ENCODE measurements around the gene IFI30. TPM values are rescaled to one million over a fixed set of nuclear protein-coding genes. Genes with fewer than 3 reads are reported as not detected.

IFI30 gene
- total RNA-seq, 1 donor from 2014 or later, result 682 TPM

DNA sequence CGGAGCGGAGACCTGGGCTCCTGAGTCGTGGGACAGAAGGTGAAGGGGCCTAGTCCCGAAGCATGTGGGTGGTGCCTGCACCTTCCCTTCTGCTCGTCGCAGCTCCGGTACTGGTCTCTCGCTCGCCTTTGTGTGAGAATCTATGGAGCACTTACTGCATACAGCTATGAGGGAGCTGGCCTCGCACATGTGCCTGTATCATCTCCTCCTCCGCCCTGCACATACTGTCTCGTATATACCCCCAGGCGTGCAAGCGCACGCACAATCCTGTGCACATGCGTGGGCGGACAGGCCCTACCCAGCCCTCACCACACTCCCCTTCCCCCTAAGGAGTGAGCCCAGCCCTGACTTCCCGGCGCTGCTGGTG, 12.0 kb upstream of the IFI30 start:
- peaks cover 28% of the 10 kb centered on the region for H3K4me1 ChIP-seq
- intact Hi-C loops (cut with DNase I), result no loop called here
- TF ChIP-seq, protein P1, sequence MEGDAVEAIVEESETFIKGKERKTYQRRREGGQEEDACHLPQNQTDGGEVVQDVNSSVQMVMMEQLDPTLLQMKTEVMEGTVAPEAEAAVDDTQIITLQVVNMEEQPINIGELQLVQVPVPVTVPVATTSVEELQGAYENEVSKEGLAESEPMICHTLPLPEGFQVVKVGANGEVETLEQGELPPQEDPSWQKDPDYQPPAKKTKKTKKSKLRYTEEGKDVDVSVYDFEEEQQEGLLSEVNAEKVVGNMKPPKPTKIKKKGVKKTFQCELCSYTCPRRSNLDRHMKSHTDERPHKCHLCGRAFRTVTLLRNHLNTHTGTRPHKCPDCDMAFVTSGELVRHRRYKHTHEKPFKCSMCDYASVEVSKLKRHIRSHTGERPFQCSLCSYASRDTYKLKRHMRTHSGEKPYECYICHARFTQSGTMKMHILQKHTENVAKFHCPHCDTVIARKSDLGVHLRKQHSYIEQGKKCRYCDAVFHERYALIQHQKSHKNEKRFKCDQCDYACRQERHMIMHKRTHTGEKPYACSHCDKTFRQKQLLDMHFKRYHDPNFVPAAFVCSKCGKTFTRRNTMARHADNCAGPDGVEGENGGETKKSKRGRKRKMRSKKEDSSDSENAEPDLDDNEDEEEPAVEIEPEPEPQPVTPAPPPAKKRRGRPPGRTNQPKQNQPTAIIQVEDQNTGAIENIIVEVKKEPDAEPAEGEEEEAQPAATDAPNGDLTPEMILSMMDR (IDR thresholded peaks at IDR 0.05), result peak; percentile 32
- H3K36me3 ChIP-seq, result peaks cover 47% of the 10 kb centered on the region
- no peaks in the 10 kb centered on the region for H3K27me3 ChIP-seq (ENCODE audit: low read depth)
- ATAC-seq (peak in 1 of 2 donors; percentile 3), DNase-seq (no peak)
- no peak overlapping the region for H3K27ac ChIP-seq
- no peaks in the 10 kb centered on the region for H3K9me3 ChIP-seq
- H3K4me3 ChIP-seq, result peak overlapping the region; percentile 49

DNA sequence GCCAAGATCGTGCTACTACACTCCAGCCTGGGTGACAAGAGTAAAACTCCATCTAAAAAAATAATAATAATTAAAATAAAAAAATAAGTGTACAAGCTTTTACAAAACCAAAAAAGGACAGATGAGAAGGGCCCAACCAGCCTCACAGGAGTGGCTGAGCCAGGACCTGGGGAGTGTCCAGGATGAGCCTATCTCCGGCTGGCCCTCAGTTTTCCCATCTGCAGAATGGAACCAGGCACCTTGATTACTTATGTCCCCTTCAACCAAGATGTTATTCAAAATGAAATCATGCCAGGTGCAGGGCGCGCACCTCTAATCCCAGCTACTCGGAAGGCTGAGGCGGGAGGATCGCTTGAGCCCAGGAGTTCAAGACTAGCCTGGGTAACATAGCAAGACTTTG, 9.5 kb upstream of the IFI30 start:
- intact Hi-C loops (cut with DNase I), result no loop called here

DNA sequence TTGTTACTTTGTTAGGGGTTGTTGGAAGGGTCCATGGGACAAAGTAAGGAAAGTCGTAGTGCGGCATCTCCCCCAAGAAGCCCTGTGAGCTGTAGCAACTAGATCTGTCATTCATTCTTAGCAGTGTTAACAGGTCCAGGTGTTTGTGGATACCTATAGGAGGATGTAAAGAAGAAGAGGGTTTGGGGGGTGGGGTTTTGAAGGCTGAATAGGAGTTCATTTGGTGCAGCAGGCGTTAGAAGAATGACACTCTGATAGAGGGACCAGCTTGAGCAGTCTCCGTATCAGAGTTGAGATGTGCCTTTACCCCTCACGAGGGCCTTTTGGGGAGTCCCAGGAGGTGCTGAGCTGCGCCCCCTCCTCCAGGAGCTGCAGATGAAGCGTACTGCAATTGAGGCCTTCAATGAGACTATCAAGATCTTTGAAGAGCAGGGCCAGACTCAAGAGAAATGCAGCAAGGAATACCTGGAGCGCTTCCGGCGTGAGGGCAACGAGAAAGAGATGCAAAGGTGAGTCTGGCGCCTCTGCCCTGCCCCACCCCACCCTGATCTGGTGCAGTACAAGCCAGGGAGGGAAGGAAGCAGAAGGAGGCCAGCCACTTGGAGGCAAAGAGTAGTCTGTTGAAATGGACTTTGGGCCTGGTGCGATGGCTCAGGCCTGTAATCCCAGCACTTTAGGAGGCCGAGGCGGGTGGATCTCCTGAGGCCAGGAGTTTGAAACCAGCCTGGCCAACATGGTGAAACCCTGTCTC, 7.6 kb upstream of the IFI30 start:
- no peaks in the 10 kb centered on the region for H3K27me3 ChIP-seq (ENCODE audit: low read depth)
- ATAC-seq (no peak), DNase-seq (no peak)
- peaks cover 8% of the 10 kb centered on the region for H3K4me1 ChIP-seq
- TF ChIP-seq, protein P1 (IDR thresholded peaks at IDR 0.05), result no peak
- intact Hi-C loops (cut with DNase I), result no loop called here
- H3K9me3 ChIP-seq, result no peaks in the 10 kb centered on the region
- H3K36me3 ChIP-seq, result peaks cover 75% of the 10 kb centered on the region
- H3K4me3 ChIP-seq, result no peak overlapping the region
- H3K27ac ChIP-seq, result no peak overlapping the region

More for the DNA sequence above, 9.5 kb upstream of the IFI30 start:
- no peaks in the 10 kb centered on the region for H3K9me3 ChIP-seq
- ATAC-seq (no peak), DNase-seq (no peak)
- no peaks in the 10 kb centered on the region for H3K27me3 ChIP-seq (ENCODE audit: low read depth)
- H3K36me3 ChIP-seq, result peaks cover 72% of the 10 kb centered on the region
- no peak overlapping the region for H3K4me3 ChIP-seq
- no peak overlapping the region for H3K27ac ChIP-seq
- TF ChIP-seq, protein P1 (IDR thresholded peaks at IDR 0.05), result no peak
- H3K4me1 ChIP-seq, result peaks cover 13% of the 10 kb centered on the region

DNA sequence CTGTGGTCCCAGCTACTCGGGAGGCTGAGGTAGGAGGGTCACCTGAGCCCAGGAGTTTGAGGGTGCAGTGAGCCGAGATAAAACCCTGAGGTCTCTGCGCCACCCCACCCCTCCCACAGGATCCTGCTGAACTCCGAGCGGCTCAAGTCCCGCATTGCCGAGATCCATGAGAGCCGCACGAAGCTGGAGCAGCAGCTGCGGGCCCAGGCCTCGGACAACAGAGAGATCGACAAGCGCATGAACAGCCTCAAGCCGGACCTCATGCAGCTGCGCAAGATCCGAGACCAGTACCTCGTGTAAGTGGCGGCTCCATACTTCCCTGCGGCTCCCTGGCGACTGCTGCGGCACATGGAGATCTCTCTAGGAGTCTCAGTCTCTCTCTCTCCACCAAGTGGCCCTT, 6.6 kb upstream of the IFI30 start:
- Histone ChIP-seq H3K36me3 (peaks cover 72% of the 10 kb centered on the region), H3K27ac (no peak overlapping the region), H3K4me1 (peaks cover 6% of the 10 kb centered on the region), H3K9me3 (no peaks in the 10 kb centered on the region), H3K27me3 (ENCODE audit: low read depth) (no peaks in the 10 kb centered on the region), H3K4me3 (no peak overlapping the region)
- TF ChIP-seq, protein P1 (IDR thresholded peaks at IDR 0.05), result no peak
- DNase-seq (no peak), ATAC-seq (no peak)
- intact Hi-C loops (cut with DNase I), result no loop called here

DNA sequence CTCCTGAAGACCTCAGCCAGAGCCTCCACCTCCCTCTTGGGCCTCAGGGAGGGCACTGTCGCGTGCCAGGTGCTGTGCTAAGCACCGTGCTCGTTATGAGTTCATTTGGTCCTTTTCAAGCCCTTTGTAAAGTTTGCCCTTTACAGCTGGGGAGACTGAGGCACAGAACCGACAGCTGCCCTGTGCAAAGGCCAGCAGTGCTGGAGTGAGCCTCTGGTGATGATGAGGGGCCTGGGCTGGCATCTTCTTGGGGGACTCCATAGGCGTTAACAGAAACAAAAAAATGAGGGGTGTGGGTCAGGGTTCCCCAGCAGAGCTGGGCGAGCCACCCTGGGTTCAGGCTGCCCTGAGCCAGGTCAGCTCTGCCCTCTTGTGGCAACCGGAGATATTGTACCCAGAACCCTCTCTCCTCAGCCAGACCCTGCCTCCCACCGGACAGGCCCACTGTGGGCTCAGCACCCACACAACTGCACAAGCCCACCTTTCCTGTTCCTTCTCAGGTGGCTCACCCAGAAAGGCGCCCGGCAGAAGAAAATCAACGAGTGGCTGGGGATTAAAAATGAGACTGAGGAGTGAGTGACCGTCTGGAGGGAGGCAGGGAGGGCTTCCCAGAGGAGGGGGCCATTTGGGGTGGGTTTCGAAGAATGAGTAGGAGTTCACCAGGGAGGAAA, 5.5 kb upstream of the IFI30 start:
- intact Hi-C loops (cut with DNase I), result no loop called here
- TF ChIP-seq, protein P1 (IDR thresholded peaks at IDR 0.05), result peak; percentile 79
- ATAC-seq, result peak; percentile 64 to 72
- Histone ChIP-seq H3K36me3 (peaks cover 61% of the 10 kb centered on the region), H3K27me3 (ENCODE audit: low read depth) (no peaks in the 10 kb centered on the region), H3K4me3 (no peak overlapping the region), H3K9me3 (no peaks in the 10 kb centered on the region), H3K27ac (no peak overlapping the region), H3K4me1 (peaks cover 11% of the 10 kb centered on the region)
- peak; percentile 66 for DNase-seq

Measured in lower lobe of right lung (tissue), 2 donors.